Naive thymus-derived CD4-positive, alpha-beta T cell (primary cell): ENCODE results near the gene PTPN4. TPM values are rescaled to one million over a fixed set of nuclear protein-coding genes. Genes with fewer than 3 reads are reported as not detected.

ENCODE experiments used
- ATAC-seq: fragments of 150-1000 bp; cut with Tn5 transposase; 2 replicates; pipeline ENCODE4 v1.10.0; 2021; ENCODE audit warnings: mild to moderate bottlenecking, moderate library complexity
- CTCF ChIA-PET: fragments of 350-600 bp; sonication (Branson Sonifier 250); formaldehyde crosslinking; loops from one replicate; lab custom pipeline; 2021; ENCODE audit warnings: antibody characterized with exemption; lab: Charles Lee
- POLR2A ChIA-PET: fragments of 350-600 bp; sonication (Branson Sonifier 250); formaldehyde crosslinking; loops from one replicate; lab custom pipeline; 2021; ENCODE audit warnings: antibody characterized with exemption, inconsistent platforms; lab: Charles Lee
- DNase-seq, 9 donors: peaks; one replicate each; pipeline versions ENCODE4 v3.0.0 to v3.0.0-alpha.2; 2020 to 2022; ENCODE audit warnings: mixed read lengths in 1 of 9
- H3K27ac ChIP-seq: one replicate; pipeline ENCODE4 v1.7.0; 2013; ENCODE audit warnings: mild to moderate bottlenecking, low read depth, low read length, moderate library complexity
- H3K27me3 ChIP-seq, 2 donors: one replicate each; pipeline ENCODE4 v1.7.0; 2013; ENCODE audit warnings: low read length in 2 of 2, mild to moderate bottlenecking in 2 of 2, moderate library complexity in 2 of 2; ENCODE audit not compliant: control insufficient read depth in 2 of 2, insufficient read depth in 2 of 2
- H3K36me3 ChIP-seq, 3 experiments: 1 replicate in 2 of 3; 2 replicates in 1 of 3; pipeline ENCODE4 v1.7.0; 2013; ENCODE audit warnings: low read length in 3 of 3, mild to moderate bottlenecking in 3 of 3, moderate library complexity in 1 of 3; ENCODE audit not compliant: insufficient read depth in 3 of 3, control insufficient read depth in 2 of 3
- H3K4me1 ChIP-seq, 2 donors: one replicate each; pipeline ENCODE4 v1.7.0; 2013; ENCODE audit warnings: low read length in 2 of 2, mild to moderate bottlenecking in 2 of 2, moderate library complexity in 1 of 2; ENCODE audit not compliant: control insufficient read depth in 2 of 2, insufficient read depth in 2 of 2
- H3K4me3 ChIP-seq: 2 replicates; pipeline ENCODE4 v1.7.0; 2013; ENCODE audit warnings: mild to moderate bottlenecking, low read length
- H3K9me3 ChIP-seq, 3 experiments: 1 replicate in 2 of 3; 2 replicates in 1 of 3; pipeline ENCODE4 v1.7.0; 2013; ENCODE audit warnings: low read length in 3 of 3; ENCODE audit not compliant: control insufficient read depth in 2 of 3
- H3K27ac Mint-ChIP-seq, 9 donors: one replicate each; pipeline ENCODE4 v1.8.0; 2020 to 2022; ENCODE audit warnings: mixed read lengths in 9 of 9, mild to moderate bottlenecking in 8 of 9, moderate library complexity in 5 of 9, inconsistent platforms in 2 of 9
- H3K27me3 Mint-ChIP-seq, 5 donors: one replicate each; pipeline ENCODE4 v1.8.0; 2021 to 2022; ENCODE audit warnings: mixed read lengths in 5 of 5, mild to moderate bottlenecking in 1 of 5
- H3K36me3 Mint-ChIP-seq, 5 donors: one replicate each; pipeline ENCODE4 v1.8.0; 2020 to 2022; ENCODE audit warnings: mixed read lengths in 5 of 5, mild to moderate bottlenecking in 3 of 5, inconsistent platforms in 1 of 5
- H3K4me1 Mint-ChIP-seq, 7 donors: one replicate each; pipeline ENCODE4 v1.8.0; 2020 to 2022; ENCODE audit warnings: mixed read lengths in 7 of 7, mild to moderate bottlenecking in 3 of 7, inconsistent platforms in 1 of 7
- H3K4me3 Mint-ChIP-seq, 10 donors: one replicate each; pipeline ENCODE4 v1.8.0; 2020 to 2022; ENCODE audit warnings: mild to moderate bottlenecking in 10 of 10, mixed read lengths in 10 of 10, moderate library complexity in 6 of 10, inconsistent platforms in 2 of 10
- H3K9me3 Mint-ChIP-seq, 11 donors: one replicate each; pipeline ENCODE4 v1.8.0; 2020 to 2022; ENCODE audit warnings: mixed read lengths in 11 of 11, mild to moderate bottlenecking in 4 of 11, inconsistent platforms in 1 of 11, moderate library complexity in 1 of 11
- intact Hi-C, 2 donors: fragments of 100-400 bp; cut with micrococcal nuclease; formaldehyde crosslinking; loops; one replicate each; pipeline ENCODE4 v1.15.1; 2023
- polyA plus RNA-seq, 2 donors: library from polyadenylated mRNA; unstranded; fragments of 300-500 nt; fragmentation: Illumina TruSeq; gene quantifications; one replicate each; pipeline ENCODE4 v1.2.3, GENCODE V29; 2021
- total RNA-seq, 6 experiments: library from RNA in 5 of 6; stranded (reverse) in 5 of 6; gene quantifications; 1 replicate in 5 of 6; 2 replicates in 1 of 6; pipeline ENCODE4 v1.2.3 and lab custom pipeline; 2021 to 2026

The PTPN4 gene
- total and polyA plus RNA-seq, 7 experiments from 2014 or later, result 48.9 to 122 (median 76.7) TPM

DNA sequence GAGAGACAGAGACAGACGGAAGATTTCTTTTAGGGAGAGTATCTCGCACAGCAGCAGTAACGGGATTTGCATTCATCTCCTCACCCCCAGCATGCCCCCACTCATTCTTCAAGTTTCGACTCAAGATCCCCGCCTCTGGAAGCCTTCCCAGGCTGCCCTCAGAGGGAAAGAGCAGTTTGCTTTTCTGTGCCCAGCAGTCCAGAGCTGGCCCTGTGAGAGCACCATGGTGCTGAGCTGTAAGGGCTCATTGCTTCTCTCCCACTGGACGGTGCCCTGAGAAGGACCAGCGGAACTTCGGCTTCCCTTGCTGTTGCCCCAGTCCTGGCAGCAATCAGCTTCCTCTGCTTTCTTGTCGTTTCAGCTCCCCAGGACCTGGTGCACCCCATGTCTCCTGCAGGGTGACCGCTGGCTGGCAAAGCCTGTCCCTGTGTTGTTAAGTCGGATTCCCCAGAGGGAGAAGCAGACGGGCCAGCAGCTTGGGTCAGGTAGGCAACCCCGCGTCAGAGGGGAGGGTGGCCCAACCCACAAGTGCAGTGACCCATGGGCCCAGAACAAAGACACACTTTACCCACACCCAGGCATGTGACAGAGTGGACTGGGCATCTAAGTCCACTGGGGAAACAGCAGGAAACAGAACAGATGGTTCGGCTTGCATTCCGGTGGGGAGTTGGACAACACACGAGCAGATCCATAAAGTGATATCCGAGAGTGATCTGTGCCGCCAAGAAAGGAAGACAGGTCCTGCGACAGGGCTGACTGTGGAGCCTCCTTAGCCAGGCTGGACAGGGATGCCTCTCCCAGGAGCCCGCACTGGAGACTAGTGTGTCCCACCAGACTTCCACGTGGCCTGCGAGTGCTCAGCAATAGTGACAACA is 44.1 kb upstream of the PTPN4 start:
- Mint-ChIP-seq H3K27ac (no peak overlapping the region), H3K27me3 (peaks cover 0 to 5% (median 0%) of the 10 kb centered on the region in 5 donors), H3K9me3 (peaks cover 0 to 2% (median 0%) of the 10 kb centered on the region in 11 donors), H3K4me1 (peaks cover 0 to 1% (median 0%) of the 10 kb centered on the region in 7 donors), H3K4me3 (no peak overlapping the region), H3K36me3 (peaks cover 0 to 19% (median 0%) of the 10 kb centered on the region in 5 donors)
- ATAC-seq (no peak), DNase-seq (no peak)
- intact Hi-C loops, result no loop called here
- no peak overlapping the region for H3K27ac ChIP-seq
- no peaks in the 10 kb centered on the region for H3K4me1 ChIP-seq
- ChIA-PET CTCF (no interaction called here), POLR2A (no interaction called here)
- no peaks in the 10 kb centered on the region for H3K9me3 ChIP-seq
- H3K36me3 ChIP-seq, result no peaks in the 10 kb centered on the region
- no peak overlapping the region for H3K4me3 ChIP-seq
- H3K27me3 ChIP-seq, result no peaks in the 10 kb centered on the region

DNA sequence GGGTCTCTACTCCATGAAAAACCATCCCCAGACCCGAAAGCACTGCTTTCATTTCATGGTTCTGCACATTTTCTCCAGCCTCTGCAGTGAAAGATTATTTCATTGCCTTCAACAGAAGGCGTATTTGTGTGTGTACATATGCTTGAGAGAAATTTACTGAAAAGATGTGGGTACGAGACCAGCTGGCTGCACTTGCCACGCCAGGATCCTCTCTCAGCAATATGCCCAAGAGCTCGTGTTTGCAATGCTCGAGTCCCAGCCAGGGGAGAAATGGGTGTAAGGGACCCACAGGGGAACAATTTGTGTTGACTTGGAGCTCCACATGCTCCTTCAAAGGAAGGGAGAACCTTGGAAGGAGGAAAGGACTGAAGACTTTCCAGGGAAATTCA is 43.4 kb upstream of the PTPN4 start:
- H3K4me1 ChIP-seq, result no peaks in the 10 kb centered on the region
- H3K4me3 Mint-ChIP-seq, result no peak overlapping the region

DNA sequence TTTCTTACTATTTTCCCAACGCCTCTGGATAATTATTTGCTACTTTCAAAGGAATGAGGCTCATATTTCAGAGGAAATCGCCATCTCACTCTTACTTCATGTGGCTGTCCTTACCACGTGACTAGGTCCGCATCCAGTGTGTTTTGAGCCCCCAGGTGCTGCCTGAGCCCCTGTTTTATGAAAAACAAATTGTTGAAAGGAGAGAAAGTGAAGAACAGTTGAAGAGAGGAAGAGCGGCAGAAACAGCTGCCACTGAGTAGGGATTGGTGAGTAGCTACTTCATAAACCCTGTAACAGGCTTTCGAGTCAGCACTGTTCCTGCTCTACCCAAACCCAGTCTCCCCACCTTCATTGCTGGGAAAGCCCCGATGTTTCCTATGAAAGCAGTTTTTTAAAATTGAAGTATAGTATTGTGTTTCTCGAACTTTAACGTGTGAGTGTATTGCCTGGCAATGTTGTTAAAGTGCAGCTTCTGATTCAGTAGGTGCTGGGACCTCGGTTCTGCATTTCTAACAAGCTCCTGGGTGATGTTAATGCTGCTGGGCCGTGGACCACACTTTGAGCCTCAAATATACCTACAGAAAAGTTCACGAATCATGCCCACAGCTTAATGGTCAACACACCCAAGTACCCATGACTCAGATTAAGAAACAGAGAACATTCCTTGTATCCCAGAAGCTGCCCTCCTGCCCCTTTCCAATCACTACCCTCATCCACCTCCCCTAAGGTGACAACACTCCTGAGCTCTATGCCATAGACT is 41.0 kb upstream of the PTPN4 start:
- H3K27me3 ChIP-seq, result no peaks in the 10 kb centered on the region
- no peak overlapping the region for H3K27ac ChIP-seq
- H3K4me1 ChIP-seq, result no peaks in the 10 kb centered on the region
- intact Hi-C loops, result no loop called here
- Mint-ChIP-seq H3K27ac (peak overlapping the region in 1 of 9 donors; percentile 13), H3K4me3 (no peak overlapping the region), H3K36me3 (peaks cover 0 to 25% (median 6%) of the 10 kb centered on the region in 5 donors), H3K9me3 (peaks cover 0 to 2% (median 0%) of the 10 kb centered on the region in 11 donors), H3K4me1 (peaks cover 0 to 1% (median 0%) of the 10 kb centered on the region in 7 donors), H3K27me3 (peaks cover 0 to 5% (median 0%) of the 10 kb centered on the region in 5 donors)
- no peaks in the 10 kb centered on the region for H3K36me3 ChIP-seq
- DNase-seq, result no peak
- ChIA-PET CTCF (interaction anchor here (0.7 kb wide), 1 partner anchor 15 kb away, joined by 3 read pairs; no protein-coding TSS in a partner anchor), POLR2A (interaction anchor here (1.9 kb wide), 1 partner anchor 40 kb away, joined by 4 read pairs; the partner anchor contains the start of gene TMEM177)
- no peak overlapping the region for H3K4me3 ChIP-seq
- no peaks in the 10 kb centered on the region for H3K9me3 ChIP-seq
- ATAC-seq, result no peak

More for the DNA sequence above, 43.4 kb upstream of the PTPN4 start:
- peaks cover 0 to 2% (median 0%) of the 10 kb centered on the region in 11 donors for H3K9me3 Mint-ChIP-seq
- Histone ChIP-seq H3K9me3 (no peaks in the 10 kb centered on the region), H3K4me3 (no peak overlapping the region), H3K27me3 (no peaks in the 10 kb centered on the region), H3K27ac (no peak overlapping the region), H3K36me3 (no peaks in the 10 kb centered on the region)
- ChIA-PET POLR2A (no interaction called here), CTCF (interaction anchor here (0.7 kb wide), 1 partner anchor 13 kb away, joined by 3 read pairs; no protein-coding TSS in a partner anchor)
- H3K36me3 Mint-ChIP-seq, result peaks cover 0 to 19% (median under 1%) of the 10 kb centered on the region in 5 donors
- peaks cover 0 to 1% (median 0%) of the 10 kb centered on the region in 7 donors for H3K4me1 Mint-ChIP-seq
- DNase-seq, result no peak
- peaks cover 0 to 5% (median 0%) of the 10 kb centered on the region in 5 donors for H3K27me3 Mint-ChIP-seq
- intact Hi-C loops, result no loop called here
- no peak overlapping the region for H3K27ac Mint-ChIP-seq
- no peak for ATAC-seq

DNA sequence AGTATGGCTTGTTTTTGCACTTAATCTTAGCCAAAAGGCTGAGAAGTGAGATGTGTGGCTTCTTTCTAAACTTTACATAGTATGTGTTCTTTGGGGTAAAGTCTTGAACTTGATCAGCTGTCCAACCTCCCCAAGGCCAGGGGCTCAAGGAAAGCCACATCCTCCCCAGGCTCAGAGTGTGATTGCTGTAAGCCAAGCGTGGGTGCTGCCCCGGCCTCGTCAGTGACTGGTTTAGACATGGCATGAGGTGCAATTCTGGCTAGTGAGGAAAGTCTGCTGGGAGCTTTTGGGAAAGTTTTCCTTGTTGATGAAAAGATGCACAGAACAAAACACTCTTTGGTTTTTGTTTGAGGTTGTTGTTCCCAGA is 40.5 kb upstream of the PTPN4 start:
- Histone ChIP-seq H3K27me3 (no peaks in the 10 kb centered on the region), H3K4me1 (no peaks in the 10 kb centered on the region), H3K9me3 (no peaks in the 10 kb centered on the region), H3K4me3 (no peak overlapping the region), H3K27ac (no peak overlapping the region), H3K36me3 (no peaks in the 10 kb centered on the region)
- no peak for ATAC-seq
- peaks cover 0 to 5% (median 0%) of the 10 kb centered on the region in 5 donors for H3K27me3 Mint-ChIP-seq
- ChIA-PET POLR2A (interaction anchor here (1.9 kb wide), 1 partner anchor 41 kb away, joined by 4 read pairs; the partner anchor contains the start of gene TMEM177), CTCF (interaction anchor here (0.7 kb wide), 1 partner anchor 16 kb away, joined by 3 read pairs; no protein-coding TSS in a partner anchor)
- peak overlapping the region in 1 of 9 donors; percentile 13 for H3K27ac Mint-ChIP-seq
- DNase-seq, result no peak
- peaks cover 0 to 2% (median 0%) of the 10 kb centered on the region in 11 donors for H3K9me3 Mint-ChIP-seq
- intact Hi-C loops, result no loop called here
- peaks cover 0 to 29% (median 6%) of the 10 kb centered on the region in 5 donors for H3K36me3 Mint-ChIP-seq
- no peak overlapping the region for H3K4me3 Mint-ChIP-seq
- peaks cover 0 to 5% (median 0%) of the 10 kb centered on the region in 7 donors for H3K4me1 Mint-ChIP-seq

DNA sequence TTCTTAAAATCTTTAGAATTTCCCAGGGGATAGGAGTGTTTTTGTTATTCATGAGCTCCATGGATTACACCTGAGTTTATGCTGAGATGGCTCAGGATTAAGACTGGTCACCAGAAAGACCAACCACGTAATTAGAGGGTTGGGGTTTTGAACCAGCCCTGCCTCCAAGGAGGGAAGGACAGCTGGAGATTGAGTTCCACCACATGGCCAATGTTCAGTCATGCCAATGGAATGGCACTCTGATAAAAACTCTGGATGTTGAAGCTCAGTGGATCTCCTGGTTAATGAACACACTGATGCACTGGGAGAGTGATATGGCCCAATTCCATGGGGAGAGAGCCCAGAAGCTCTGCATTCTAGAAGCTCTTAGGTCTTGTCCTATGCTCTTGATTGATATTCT is 38.7 kb upstream of the PTPN4 start:
- Histone ChIP-seq H3K27me3 (no peaks in the 10 kb centered on the region), H3K27ac (no peak overlapping the region), H3K9me3 (no peaks in the 10 kb centered on the region), H3K4me1 (no peaks in the 10 kb centered on the region), H3K4me3 (no peak overlapping the region), H3K36me3 (no peaks in the 10 kb centered on the region)
- Mint-ChIP-seq H3K27ac (no peak overlapping the region), H3K4me1 (peaks cover 0 to 5% (median 0%) of the 10 kb centered on the region in 7 donors), H3K4me3 (no peak overlapping the region), H3K27me3 (no peaks in the 10 kb centered on the region), H3K36me3 (peaks cover 0 to 22% (median 6%) of the 10 kb centered on the region in 5 donors), H3K9me3 (no peaks in the 10 kb centered on the region)
- DNase-seq (no peak), ATAC-seq (no peak)
- CTCF ChIA-PET, result interaction anchor here (1.3 kb wide), 1 partner anchor 32 kb away, joined by 3 read pairs; no protein-coding TSS in a partner anchor
- POLR2A ChIA-PET, result no interaction called here
- intact Hi-C loops, result no loop called here

DNA sequence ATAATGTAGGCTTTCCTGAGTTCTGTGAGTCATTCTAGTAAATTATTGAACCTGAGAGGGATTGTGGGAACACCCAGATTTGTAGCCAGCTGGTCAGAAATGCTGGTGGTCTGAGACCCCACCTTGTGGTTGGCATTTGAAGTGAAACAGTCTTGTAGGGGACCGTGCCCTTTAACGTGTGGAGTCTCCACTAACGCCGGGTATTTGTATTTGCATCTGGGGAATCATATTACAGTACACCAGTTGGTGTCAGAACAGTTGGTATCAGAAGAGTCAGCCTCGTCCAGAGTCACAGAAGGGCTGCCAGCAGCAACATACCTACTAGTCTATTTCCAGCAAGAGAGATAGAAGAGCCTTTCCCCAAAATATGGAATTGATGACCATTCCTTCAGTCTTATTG is 38.3 kb upstream of the PTPN4 start:
- Mint-ChIP-seq H3K4me1 (peaks cover 0 to 5% (median 0%) of the 10 kb centered on the region in 7 donors), H3K9me3 (no peaks in the 10 kb centered on the region), H3K27me3 (no peaks in the 10 kb centered on the region), H3K36me3 (peaks cover 0 to 19% (median 6%) of the 10 kb centered on the region in 5 donors), H3K27ac (peak overlapping the region in 1 of 9 donors; percentile 54), H3K4me3 (no peak overlapping the region)
- ChIA-PET POLR2A (no interaction called here), CTCF (interaction anchor here (1.3 kb wide), 1 partner anchor 32 kb away, joined by 3 read pairs; no protein-coding TSS in a partner anchor)
- H3K4me3 ChIP-seq, result no peak overlapping the region
- no peaks in the 10 kb centered on the region for H3K9me3 ChIP-seq
- intact Hi-C loops, result no loop called here
- H3K27me3 ChIP-seq, result no peaks in the 10 kb centered on the region
- DNase-seq, result no peak
- H3K36me3 ChIP-seq, result no peaks in the 10 kb centered on the region
- no peaks in the 10 kb centered on the region for H3K4me1 ChIP-seq
- H3K27ac ChIP-seq, result no peak overlapping the region
- no peak for ATAC-seq
